HG02759 (cell line): Measurements from ENCODE around the gene ZDHHC12.

Experiments
- ATAC-seq: cut with Tn5 transposase; IDR thresholded peaks from one replicate; pipeline ENCODE4 v1.9.1; 2021; ENCODE audit warnings: mild to moderate bottlenecking, moderate library complexity; ENCODE audit not compliant: unreplicated experiment

The ZDHHC12 gene

GRCh38 chr9:128688501-128689292, 35.2 kb downstream of the ZDHHC12 start, which contains the start of gene SET:
Gene SET, plus strand, starts transcription at chr9:128689222. Its CDS starts 361 bp downstream, at chr9:128689583.
- peak; percentile 77 for ATAC-seq

DNA sequence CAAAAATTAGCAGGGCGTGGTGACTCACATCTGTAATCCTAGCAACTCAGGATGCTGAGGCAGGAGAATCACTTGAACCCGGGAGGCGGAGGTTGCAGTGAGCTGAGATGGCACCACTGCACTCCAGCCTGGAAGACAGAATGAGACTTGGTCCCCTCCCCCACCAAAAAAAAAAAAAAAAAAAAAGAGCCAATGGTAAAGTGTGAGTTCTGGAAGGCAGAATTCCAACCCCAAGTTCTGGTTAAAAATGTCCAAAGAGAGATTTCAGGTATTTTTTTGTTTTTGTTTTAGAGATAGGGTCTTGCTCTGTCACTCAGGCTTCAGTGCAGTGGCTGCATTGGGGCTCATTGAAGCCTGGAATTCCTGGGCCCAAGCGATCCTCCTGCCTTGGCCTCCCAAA, 36.5 kb downstream of the ZDHHC12 start:
- ATAC-seq = no peak

- ATAC-seq = no peak
These were observed 38.1 kb downstream of the ZDHHC12 start for GRCh38 chr9:128685636-128686489.

DNA sequence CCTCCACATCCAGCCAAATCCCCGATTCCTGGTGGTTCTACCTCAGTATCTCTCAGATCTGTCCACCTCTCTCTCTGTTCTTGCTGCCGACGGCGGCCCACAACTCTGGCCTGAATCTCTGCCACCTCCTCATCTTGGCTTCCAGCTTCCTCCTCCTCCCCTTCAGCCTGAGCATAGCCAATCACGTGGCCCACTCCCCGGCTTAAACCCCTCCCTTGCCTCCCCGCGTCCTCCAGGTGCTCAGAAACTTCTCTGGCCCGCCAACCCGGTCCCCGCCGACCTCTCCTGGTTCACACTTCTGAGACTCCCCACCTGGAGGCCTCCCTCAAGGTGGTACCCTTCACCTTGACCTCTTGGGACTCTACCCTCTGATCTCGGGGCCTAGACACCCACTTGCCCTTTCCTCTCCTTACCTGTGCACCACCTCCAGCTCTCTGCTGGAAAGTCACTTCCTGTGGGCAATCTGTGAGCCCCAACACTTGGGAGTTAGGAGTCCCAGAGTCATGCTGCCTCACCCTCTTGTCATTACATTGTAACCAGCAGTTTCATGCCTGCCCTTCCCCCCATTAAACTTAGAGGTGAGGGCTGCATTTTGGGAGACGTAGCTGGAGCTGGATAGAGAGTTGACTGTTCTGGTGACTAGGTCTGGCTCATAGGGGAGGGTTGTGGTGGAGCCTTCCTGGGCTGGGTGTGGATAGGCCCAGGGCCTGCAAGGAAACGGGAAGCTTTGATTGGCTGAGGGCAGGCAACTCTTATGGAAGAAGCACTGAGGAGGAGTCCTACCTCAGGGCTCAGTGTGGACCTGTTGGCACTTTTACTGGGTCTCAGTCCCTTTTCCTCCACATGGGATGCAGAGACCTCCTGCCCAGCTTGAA, 39.4 kb downstream of the ZDHHC12 start:
- peak; percentile 30 for ATAC-seq

DNA sequence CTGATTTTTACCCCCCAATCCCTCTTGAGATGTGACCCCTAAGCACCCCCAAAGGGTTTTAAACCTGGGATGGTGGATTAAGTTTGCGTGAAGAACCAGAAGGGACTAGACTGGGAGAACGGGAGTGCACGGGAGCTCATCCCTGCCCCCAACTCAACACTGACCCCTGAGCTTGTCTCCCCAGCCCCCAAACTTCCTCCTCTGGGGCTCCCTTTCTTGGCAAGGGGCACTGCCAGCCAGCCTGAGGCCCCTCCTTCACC, 39.9 kb downstream of the ZDHHC12 start:
- ATAC-seq = no peak

- ATAC-seq = peak; percentile 28
These were observed 40.4 kb downstream of the ZDHHC12 start for GRCh38 chr9:128683340-128684064.

DNA sequence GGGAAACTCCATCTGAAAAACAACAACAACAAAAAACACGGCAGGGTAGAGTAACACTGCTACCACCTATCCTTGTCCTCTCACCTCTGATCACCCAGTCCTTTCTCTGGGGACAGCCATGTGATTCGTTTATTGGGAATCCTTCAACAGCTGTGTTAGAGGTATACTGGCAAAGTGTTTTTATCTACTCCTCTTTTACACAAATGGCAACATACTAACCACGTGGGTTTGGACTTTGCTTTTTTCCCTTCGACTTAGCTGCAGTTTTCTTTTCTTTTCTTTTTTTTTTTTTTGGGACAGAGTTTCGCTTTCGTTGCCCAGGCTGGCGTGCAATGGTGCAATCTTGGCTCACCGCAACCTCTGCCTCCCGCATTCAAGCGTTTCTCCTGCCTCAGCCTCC, 46.1 kb downstream of the ZDHHC12 start:
- ATAC-seq = no peak

- no peak for ATAC-seq
These were observed 48.5 kb downstream of the ZDHHC12 start for GRCh38 chr9:128675382-128675781.
